ENCODE measurements around the gene CCSAP. TPM values are rescaled to one million over a fixed set of nuclear protein-coding genes. Genes with fewer than 3 reads are reported as not detected.
A peak's percentile ranks its signal among the peaks of the same experiment; 100 is the strongest.

The CCSAP gene
- total RNA-seq, 1 donor from 2014 or later, result 12.6 TPM

GRCh38 chr1:229283183-229283611 lies 59.6 kb downstream of the CCSAP start:
- DNase-seq, result no peak
- Mint-ChIP-seq H3K27ac (no peak overlapping the region), H3K36me3 (ENCODE audit: low read depth) (peaks cover 18% of the 10 kb centered on the region), H3K4me3 (no peak overlapping the region), H3K4me1 (peaks cover 23% of the 10 kb centered on the region), H3K9me3 (no peaks in the 10 kb centered on the region), H3K27me3 (no peaks in the 10 kb centered on the region)
- intact Hi-C loops (cut with micrococcal nuclease), result no loop called here

DNA sequence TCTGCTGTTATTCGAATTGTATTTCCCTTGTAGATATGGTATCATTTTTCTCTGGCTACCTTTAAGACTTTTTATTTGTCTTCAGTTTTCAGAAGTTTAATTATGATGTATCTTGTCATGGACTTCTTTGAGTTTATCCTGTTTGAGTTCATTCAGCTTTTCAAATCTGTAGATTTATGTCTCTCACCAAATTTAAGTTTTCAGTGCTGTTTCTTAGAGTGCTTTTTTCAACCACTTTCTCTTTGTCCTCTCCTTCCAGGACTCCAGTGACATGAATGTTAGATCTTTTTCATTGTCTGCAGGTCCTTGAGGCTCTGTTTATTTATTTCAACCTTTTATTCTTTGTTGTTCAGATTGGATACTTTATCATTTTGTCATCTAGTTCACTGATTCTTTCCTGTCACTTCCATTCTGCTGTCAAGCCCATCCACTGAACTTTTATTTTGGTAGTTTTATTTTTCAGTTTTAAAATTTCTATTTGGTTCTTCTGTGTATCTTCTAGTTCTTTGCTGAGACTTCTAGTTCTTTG lies 60.5 kb downstream of the CCSAP start:
- peaks cover 19% of the 10 kb centered on the region for H3K4me1 Mint-ChIP-seq
- no peak for DNase-seq
- H3K4me3 Mint-ChIP-seq, result no peak overlapping the region
- no peaks in the 10 kb centered on the region for H3K27me3 Mint-ChIP-seq
- H3K36me3 Mint-ChIP-seq (ENCODE audit: low read depth), result peaks cover 17% of the 10 kb centered on the region
- no peaks in the 10 kb centered on the region for H3K9me3 Mint-ChIP-seq
- intact Hi-C loops (cut with micrococcal nuclease), result no loop called here
- H3K27ac Mint-ChIP-seq, result no peak overlapping the region

GRCh38 chr1:229281339-229281926 lies 61.4 kb downstream of the CCSAP start:
- intact Hi-C loops (cut with micrococcal nuclease), result no loop called here

GRCh38 chr1:229280921-229281320 lies 61.9 kb downstream of the CCSAP start:
- no peak for DNase-seq
- H3K4me1 Mint-ChIP-seq, result peaks cover 10% of the 10 kb centered on the region
- peaks cover 15% of the 10 kb centered on the region for H3K36me3 Mint-ChIP-seq (ENCODE audit: low read depth)
- no peak overlapping the region for H3K27ac Mint-ChIP-seq
- no peaks in the 10 kb centered on the region for H3K27me3 Mint-ChIP-seq
- no peak overlapping the region for H3K4me3 Mint-ChIP-seq
- H3K9me3 Mint-ChIP-seq, result no peaks in the 10 kb centered on the region
- intact Hi-C loops (cut with micrococcal nuclease), result no loop called here

More at GRCh38 chr1:229281339-229281926, 61.4 kb downstream of the CCSAP start:
- peaks cover 15% of the 10 kb centered on the region for H3K36me3 Mint-ChIP-seq (ENCODE audit: low read depth)
- no peaks in the 10 kb centered on the region for H3K27me3 Mint-ChIP-seq
- H3K9me3 Mint-ChIP-seq, result no peaks in the 10 kb centered on the region
- H3K27ac Mint-ChIP-seq, result no peak overlapping the region
- DNase-seq, result no peak
- no peak overlapping the region for H3K4me3 Mint-ChIP-seq
- peaks cover 12% of the 10 kb centered on the region for H3K4me1 Mint-ChIP-seq

DNA sequence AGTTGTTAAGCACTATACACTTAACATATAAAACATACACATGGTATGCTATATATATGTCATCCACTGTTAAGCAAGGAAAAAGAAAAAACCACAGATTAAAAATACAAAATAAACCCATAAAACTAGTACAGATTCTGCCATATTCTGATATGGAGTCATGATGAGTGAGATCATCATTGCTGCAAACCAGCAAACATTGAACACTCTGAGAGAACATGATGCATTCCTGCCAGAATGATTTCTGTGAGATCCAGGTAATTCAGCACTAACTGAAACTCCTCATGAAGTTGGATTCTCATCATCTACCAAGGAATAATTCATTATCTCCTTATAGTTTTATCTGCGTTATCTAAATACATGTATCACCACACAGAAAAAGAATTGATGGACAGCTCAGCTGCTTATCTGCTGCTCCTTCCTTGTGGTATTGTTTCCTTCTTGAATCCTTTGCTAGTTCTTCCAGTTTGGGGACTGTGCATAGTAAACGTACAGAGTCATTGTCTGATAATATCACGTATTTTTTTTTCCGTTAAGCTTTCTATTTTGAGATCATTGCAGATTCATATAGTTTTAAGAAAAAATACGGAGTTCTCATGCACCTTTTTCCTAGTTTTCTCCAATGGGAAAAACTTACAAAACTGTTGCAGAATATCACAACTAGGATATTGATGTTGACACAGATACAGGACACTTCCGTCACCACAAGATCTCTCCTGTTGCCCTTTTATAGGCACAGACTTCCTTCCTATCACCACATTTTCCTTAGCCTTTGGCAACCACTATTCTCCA lies 62.6 kb downstream of the CCSAP start:
- H3K27ac Mint-ChIP-seq, result no peak overlapping the region
- no peaks in the 10 kb centered on the region for H3K9me3 Mint-ChIP-seq
- no peak overlapping the region for H3K4me3 Mint-ChIP-seq
- H3K36me3 Mint-ChIP-seq (ENCODE audit: low read depth), result peaks cover 16% of the 10 kb centered on the region
- no peak for DNase-seq
- intact Hi-C loops (cut with micrococcal nuclease), result no loop called here
- no peaks in the 10 kb centered on the region for H3K27me3 Mint-ChIP-seq
- peaks cover 6% of the 10 kb centered on the region for H3K4me1 Mint-ChIP-seq

DNA sequence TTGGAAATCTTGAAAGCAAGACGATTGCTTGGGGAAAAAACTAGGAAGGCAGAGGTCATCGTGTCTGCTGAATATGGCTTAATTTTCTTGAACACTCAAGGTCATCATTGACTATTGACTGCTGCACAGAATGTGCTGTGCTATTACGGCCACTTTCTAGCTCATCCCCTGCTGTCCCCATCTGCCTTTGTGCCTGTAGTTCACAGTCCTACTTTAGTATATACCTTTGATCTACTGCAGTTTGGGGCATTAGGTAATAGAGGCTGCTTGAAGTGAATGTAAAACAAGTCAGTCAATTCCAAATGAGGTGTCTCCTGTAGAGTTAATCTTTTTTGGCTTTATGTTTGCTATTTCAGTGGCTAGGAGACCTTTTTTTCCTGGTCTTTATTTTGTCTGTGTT lies 63.6 kb downstream of the CCSAP start:
- DNase-seq, result no peak
- Mint-ChIP-seq H3K4me1 (peaks cover 5% of the 10 kb centered on the region), H3K4me3 (no peak overlapping the region), H3K36me3 (ENCODE audit: low read depth) (peaks cover 14% of the 10 kb centered on the region), H3K27me3 (no peaks in the 10 kb centered on the region), H3K9me3 (no peaks in the 10 kb centered on the region), H3K27ac (no peak overlapping the region)
- intact Hi-C loops (cut with micrococcal nuclease), result no loop called here

GRCh38 chr1:229278120-229278741 lies 64.6 kb downstream of the CCSAP start:
- no peaks in the 10 kb centered on the region for H3K27me3 Mint-ChIP-seq
- H3K9me3 Mint-ChIP-seq, result no peaks in the 10 kb centered on the region
- H3K4me1 Mint-ChIP-seq, result peaks cover 5% of the 10 kb centered on the region
- no peak for DNase-seq
- intact Hi-C loops (cut with micrococcal nuclease), result no loop called here
- no peak overlapping the region for H3K4me3 Mint-ChIP-seq
- no peak overlapping the region for H3K27ac Mint-ChIP-seq
- peaks cover 15% of the 10 kb centered on the region for H3K36me3 Mint-ChIP-seq (ENCODE audit: low read depth)

GRCh38 chr1:229275005-229275404 lies 67.8 kb downstream of the CCSAP start:
- H3K4me3 Mint-ChIP-seq, result no peak overlapping the region

DNA sequence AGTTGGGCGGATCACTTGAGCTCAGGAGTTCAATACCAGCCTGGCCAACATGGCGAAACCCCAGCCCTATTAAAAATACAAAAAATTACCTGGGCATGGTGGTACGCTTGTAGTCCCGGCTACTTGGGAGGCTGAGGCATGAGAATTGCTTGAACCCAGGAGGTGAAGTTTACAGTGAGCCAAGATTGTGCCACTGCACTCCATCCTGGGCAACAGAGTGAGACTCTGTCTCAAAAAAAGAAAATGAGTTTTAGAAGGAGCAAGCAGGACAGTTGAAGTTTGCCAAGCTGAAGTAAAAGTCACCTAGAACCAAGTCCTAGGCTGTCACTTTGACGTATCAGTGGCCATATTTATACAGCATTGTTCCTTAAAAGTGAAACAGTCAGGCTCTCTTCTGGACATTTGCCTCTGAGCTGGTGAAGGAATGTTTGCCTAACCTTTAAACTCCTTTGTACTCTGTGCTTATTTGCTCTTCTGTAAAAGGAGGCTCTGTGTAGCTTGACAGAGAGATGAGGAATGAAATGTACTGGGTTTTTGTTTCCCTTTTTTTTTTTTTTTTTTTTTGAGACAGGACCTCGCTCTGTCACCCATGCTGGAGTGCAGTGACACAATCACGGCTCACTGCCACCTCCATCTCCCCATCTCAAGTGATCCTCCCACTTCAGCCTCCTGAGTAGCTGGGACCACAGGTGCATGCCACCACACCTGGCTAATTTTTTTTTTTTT lies 69.2 kb downstream of the CCSAP start:
- Mint-ChIP-seq H3K9me3 (no peaks in the 10 kb centered on the region), H3K27me3 (no peaks in the 10 kb centered on the region)

More at GRCh38 chr1:229275005-229275404, 67.8 kb downstream of the CCSAP start:
- no peaks in the 10 kb centered on the region for H3K27me3 Mint-ChIP-seq
- H3K27ac Mint-ChIP-seq, result no peak overlapping the region
- no peaks in the 10 kb centered on the region for H3K9me3 Mint-ChIP-seq
- peaks cover 10% of the 10 kb centered on the region for H3K36me3 Mint-ChIP-seq (ENCODE audit: low read depth)
- DNase-seq, result no peak
- peaks cover 17% of the 10 kb centered on the region for H3K4me1 Mint-ChIP-seq
- intact Hi-C loops (cut with micrococcal nuclease), result no loop called here

DNA sequence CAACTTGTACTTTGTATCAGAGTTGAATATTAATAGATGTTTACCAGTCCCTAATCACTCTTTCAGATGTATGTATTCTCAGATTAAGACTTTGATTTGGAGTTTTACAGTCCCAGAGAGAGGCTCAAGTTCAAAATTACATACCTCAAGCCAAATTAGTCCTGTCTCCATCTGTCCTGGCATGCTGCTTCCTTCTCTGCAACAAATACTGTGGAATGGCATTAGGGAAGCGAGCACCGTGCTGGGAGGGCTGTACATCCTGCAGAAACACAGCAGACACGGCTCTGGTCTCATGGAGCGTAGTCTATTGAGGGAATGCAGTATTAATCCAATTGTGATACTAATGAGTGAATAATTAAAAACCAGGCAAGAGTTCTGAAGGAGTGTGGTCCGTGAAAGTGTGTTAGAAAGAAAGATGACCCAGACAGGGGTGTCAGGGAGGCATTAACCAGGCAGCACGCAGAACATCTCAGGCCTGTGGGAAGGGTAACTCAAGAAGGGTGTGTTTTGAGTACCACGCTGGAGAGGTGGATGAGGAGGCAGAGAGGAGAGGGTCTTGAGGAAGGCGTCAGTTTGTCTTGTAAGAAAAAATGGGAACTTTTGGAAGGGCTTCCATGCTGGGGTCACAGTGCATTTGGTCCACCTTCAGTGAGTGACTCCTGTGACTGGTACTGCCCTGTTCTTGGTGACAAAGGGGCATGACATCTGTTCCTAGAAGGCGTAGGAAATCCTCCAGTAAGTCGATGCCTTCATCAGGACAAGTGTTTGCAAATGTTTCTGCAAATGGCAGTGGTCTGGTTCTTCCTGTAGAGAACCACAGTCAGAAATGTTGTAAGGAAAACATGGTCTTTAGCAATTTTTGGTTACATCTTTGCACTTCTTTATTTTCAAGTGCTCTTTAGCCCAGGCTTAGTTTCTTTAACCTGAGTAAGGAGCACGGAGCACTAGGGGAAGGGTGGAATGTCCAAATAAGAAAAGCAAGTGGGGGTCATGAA lies 70.4 kb downstream of the CCSAP start:
- H3K9me3 Mint-ChIP-seq, result no peaks in the 10 kb centered on the region
- peaks cover 17% of the 10 kb centered on the region for H3K4me1 Mint-ChIP-seq
- intact Hi-C loops (cut with micrococcal nuclease), result loop anchor here (2.0 to 5.0 kb wide), 3 partner anchors 70 to 355 kb away; partner anchors contain the start of genes CCSAP, TAF5L and URB2
- H3K36me3 Mint-ChIP-seq (ENCODE audit: low read depth), result peaks cover 13% of the 10 kb centered on the region
- peak overlapping the region; percentile 83 for H3K27ac Mint-ChIP-seq
- peak overlapping the region; percentile 91 for H3K4me3 Mint-ChIP-seq
- no peak for DNase-seq
- H3K27me3 Mint-ChIP-seq, result no peaks in the 10 kb centered on the region

More for the DNA sequence above, 69.2 kb downstream of the CCSAP start:
- no peak for DNase-seq
- Mint-ChIP-seq H3K4me1 (peaks cover 17% of the 10 kb centered on the region), H3K36me3 (ENCODE audit: low read depth) (peaks cover 10% of the 10 kb centered on the region), H3K4me3 (no peak overlapping the region), H3K27ac (no peak overlapping the region)
- intact Hi-C loops (cut with micrococcal nuclease), result loop anchor here (2.0 to 5.0 kb wide), 3 partner anchors 69 to 354 kb away; partner anchors contain the start of genes CCSAP, TAF5L and URB2

GRCh38 chr1:229271448-229272159 lies 71.2 kb downstream of the CCSAP start:
- intact Hi-C loops (cut with micrococcal nuclease), result loop anchor here (2.0 to 5.0 kb wide), 5 partner anchors 15 to 356 kb away; partner anchors contain the start of genes CCSAP, TAF5L and URB2
- Mint-ChIP-seq H3K36me3 (ENCODE audit: low read depth) (peaks cover 15% of the 10 kb centered on the region), H3K4me3 (peak overlapping the region; percentile 91), H3K27ac (peak overlapping the region; percentile 83), H3K4me1 (peaks cover 20% of the 10 kb centered on the region), H3K27me3 (no peaks in the 10 kb centered on the region), H3K9me3 (no peaks in the 10 kb centered on the region)
- DNase-seq, result no peak
